Choroid plexus epithelial cell (primary cell): Measurements from ENCODE around the gene RNPEPL1.
"Not testable (repeated sequence)": the region's sequence is repeated elsewhere in the genome, so short reads cannot be mapped to it uniquely, and the experiment has no call there.

ENCODE experiments used
- DNase-seq: peaks from one replicate; pipeline ENCODE4 v3.0.0-alpha.2; 2010; ENCODE audit warnings: low read depth
- H3K4me3 ChIP-seq: 2 replicates; pipeline ENCODE4 v1.5.1; 2011; ENCODE audit warnings: low read depth, mild to moderate bottlenecking, control low read depth, low read length, moderate library complexity
- CTCF ChIP-seq: conservative IDR thresholded peaks from 2 replicates; pipeline ENCODE4 v1.5.1; 2011; ENCODE audit warnings: low read depth, mild to moderate bottlenecking, control low read depth, inconsistent platforms, low read length, moderate library complexity

Gene RNPEPL1

GRCh38 chr2:240614391-240614790, 46.1 kb downstream of the RNPEPL1 start:
- TF ChIP-seq CTCF: no peak
- H3K4me3 ChIP-seq: no peak overlapping the region
- no peak for DNase-seq

- no peak overlapping the region for H3K4me3 ChIP-seq
- no peak for TF ChIP-seq CTCF
- no peak for DNase-seq
These were observed 47.1 kb downstream of the RNPEPL1 start for GRCh38 chr2:240615396-240615795.

- H3K4me3 ChIP-seq: no peak overlapping the region
- TF ChIP-seq CTCF: no peak
- DNase-seq: no peak
These were observed 47.7 kb downstream of the RNPEPL1 start for GRCh38 chr2:240615820-240616547.

- not testable (repeated sequence) for DNase-seq, H3K4me3 ChIP-seq
These were observed 48.8 kb downstream of the RNPEPL1 start for GRCh38 chr2:240616860-240617666.

- no peak for DNase-seq
- no peak overlapping the region for H3K4me3 ChIP-seq
- TF ChIP-seq CTCF: no peak
These were observed 50.5 kb downstream of the RNPEPL1 start for GRCh38 chr2:240618776-240619175.

- H3K4me3 ChIP-seq: no peak overlapping the region
- no peak for DNase-seq
- no peak for TF ChIP-seq CTCF
These were observed 51.3 kb downstream of the RNPEPL1 start for GRCh38 chr2:240619506-240620148.

GRCh38 chr2:240620149-240620731, 52.0 kb downstream of the RNPEPL1 start:
- no peak for TF ChIP-seq CTCF
- DNase-seq: no peak
- H3K4me3 ChIP-seq: no peak overlapping the region
